GM12891 (cell line): ENCODE results near the gene EDC4.

Experiments used
- DNase-seq: peaks from one replicate; pipeline ENCODE4 v3.0.0; 2011; ENCODE audit warnings: low spot score; ENCODE audit not compliant: insufficient read length
- FAIRE-seq: peaks from 2 replicates; lab custom pipeline; 2011; peaks lifted over from hg19 to GRCh38; lab: Jason Lieb, UNC
- PAX5 ChIP-seq: IDR thresholded peaks from 2 replicates; pipeline ENCODE4 v1.6.1; 2011; ENCODE audit warnings: low read length, moderate library complexity, mild to moderate bottlenecking; ENCODE audit not compliant: insufficient read depth, severe bottlenecking
- POLR2A ChIP-seq: IDR thresholded peaks from 2 replicates; pipeline ENCODE4 v1.6.1; 2011; ENCODE audit warnings: low read depth, low read length, control low read depth
- POLR2AphosphoS5 ChIP-seq: IDR thresholded peaks from 2 replicates; pipeline ENCODE4 v1.6.1; 2011; ENCODE audit warnings: low read depth, low read length, control low read depth
- POU2F2 ChIP-seq: IDR thresholded peaks from 2 replicates; pipeline ENCODE4 v1.6.1; 2011; ENCODE audit warnings: low read depth, mild to moderate bottlenecking, control low read depth, low read length, moderate library complexity
- SPI1 ChIP-seq: IDR thresholded peaks from 2 replicates; pipeline ENCODE4 v1.6.1; 2011; ENCODE audit warnings: low read depth, low read length, control low read depth
- TAF1 ChIP-seq: IDR thresholded peaks from 2 replicates; pipeline ENCODE4 v1.6.1; 2011; ENCODE audit warnings: low read depth, low read length, control low read depth

EDC4 gene

GRCh38 chr16:67882374-67883145, 9.7 kb downstream of the EDC4 start:
- TF ChIP-seq SPI1 (no peak), TAF1 (no peak), POLR2A (no peak), PAX5 (no peak), POLR2AphosphoS5 (no peak), POU2F2 (no peak)
- FAIRE-seq (no peak), DNase-seq (no peak)

- TF ChIP-seq PAX5 = no peak
- no peak for TF ChIP-seq POLR2A
- no peak for TF ChIP-seq POU2F2
- no peak for TF ChIP-seq POLR2AphosphoS5
- TF ChIP-seq SPI1 = no peak
- no peak for TF ChIP-seq TAF1
- DNase-seq (no peak), FAIRE-seq (no peak)
Observed at GRCh38 chr16:67883146-67883871, 10.5 kb downstream of the EDC4 start.

DNA sequence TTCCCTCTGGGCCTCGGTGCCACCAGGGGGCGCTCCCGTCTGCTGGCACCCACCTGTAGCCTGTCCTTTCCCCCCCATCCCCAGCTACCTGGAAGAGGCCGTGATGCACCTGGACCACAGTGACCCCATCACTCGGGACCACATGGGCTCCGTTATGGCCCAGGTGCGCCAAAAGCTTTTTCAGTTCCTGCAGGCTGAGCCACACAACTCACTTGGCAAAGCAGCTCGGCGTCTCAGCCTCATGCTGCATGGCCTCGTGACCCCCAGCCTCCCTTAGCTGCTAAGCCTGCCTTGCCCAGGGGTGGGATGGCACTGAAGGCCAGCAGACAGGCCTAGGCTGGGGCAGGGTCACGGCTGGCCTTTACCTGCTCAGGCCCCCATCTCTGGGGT, 11.0 kb downstream of the EDC4 start:
- FAIRE-seq (peak; percentile 93), DNase-seq (peak; percentile 93)
- TF ChIP-seq POLR2AphosphoS5 (no peak), POLR2A (no peak), PAX5 (no peak), POU2F2 (no peak), SPI1 (no peak), TAF1 (no peak)

DNA sequence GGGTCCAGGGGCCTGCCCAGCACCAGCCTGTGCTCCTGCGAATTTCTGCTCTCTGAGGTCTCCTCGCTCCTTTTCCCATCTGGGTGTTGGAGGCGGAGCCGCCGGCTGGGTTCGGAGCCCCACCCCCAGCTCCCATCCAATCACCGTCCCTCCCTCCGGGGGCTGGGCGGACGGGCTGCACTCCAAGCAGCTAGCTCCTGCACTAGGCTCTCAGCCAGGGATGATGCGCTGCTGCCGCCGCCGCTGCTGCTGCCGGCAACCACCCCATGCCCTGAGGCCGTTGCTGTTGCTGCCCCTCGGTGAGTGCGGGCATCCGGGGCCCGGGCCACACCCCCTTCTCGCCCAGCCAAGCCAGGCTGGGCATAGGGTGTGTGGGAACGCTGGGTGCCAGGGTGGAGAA, 11.8 kb downstream of the EDC4 start, which contains the start of gene NRN1L:
Gene NRN1L (plus strand): TSS at position 202 of the 400 bp plus-strand sequence. CDS start 19 bp downstream, at position 221.
- FAIRE-seq (no peak), DNase-seq (no peak)
- TF ChIP-seq TAF1 = no peak
- TF ChIP-seq POU2F2 = no peak
- no peak for TF ChIP-seq POLR2A
- TF ChIP-seq POLR2AphosphoS5 = no peak
- TF ChIP-seq SPI1 = no peak
- TF ChIP-seq PAX5 = no peak

DNA sequence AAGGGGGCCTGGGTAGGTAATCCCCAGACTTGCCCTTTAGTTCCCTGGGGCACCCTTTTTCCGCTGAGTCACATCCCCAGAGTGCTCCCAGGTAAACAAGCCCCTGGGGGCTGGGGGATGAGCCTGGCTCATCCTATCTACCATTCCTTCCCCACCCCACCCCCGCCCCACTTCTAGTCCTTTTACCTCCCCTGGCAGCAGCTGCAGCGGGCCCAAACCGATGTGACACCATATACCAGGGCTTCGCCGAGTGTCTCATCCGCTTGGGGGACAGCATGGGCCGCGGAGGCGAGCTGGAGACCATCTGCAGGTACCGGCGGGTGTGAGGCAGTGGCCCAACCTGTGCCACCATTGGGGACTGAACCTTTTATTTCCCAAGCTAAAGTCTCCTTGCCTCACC, 12.7 kb downstream of the EDC4 start:
- TF ChIP-seq POLR2A (no peak), SPI1 (no peak), POLR2AphosphoS5 (no peak), TAF1 (no peak), PAX5 (no peak), POU2F2 (no peak)
- FAIRE-seq = no peak
- DNase-seq = no peak

- TF ChIP-seq PAX5 (no peak), TAF1 (no peak), POU2F2 (no peak), POLR2A (no peak)
- no peak for FAIRE-seq
- DNase-seq = no peak
Observed at GRCh38 chr16:67885976-67886375, 13.1 kb downstream of the EDC4 start.

- FAIRE-seq = no peak
- no peak for DNase-seq
- TF ChIP-seq POU2F2 (no peak), SPI1 (no peak), TAF1 (no peak)
Observed at GRCh38 chr16:67886387-67886786, 13.5 kb downstream of the EDC4 start.

- FAIRE-seq (no peak), DNase-seq (no peak)
- no peak for TF ChIP-seq POU2F2
- TF ChIP-seq POLR2A = no peak; the same call in 1 of the 2 replicates
- TF ChIP-seq SPI1 = no peak
- no peak for TF ChIP-seq POLR2AphosphoS5
- TF ChIP-seq PAX5 = no peak
- TF ChIP-seq TAF1 = no peak
Observed at GRCh38 chr16:67888331-67888730, 15.5 kb downstream of the EDC4 start.

- FAIRE-seq (no peak), DNase-seq (no peak)
- TF ChIP-seq SPI1 (no peak), POLR2A (no peak), POU2F2 (no peak), PAX5 (no peak), TAF1 (no peak), POLR2AphosphoS5 (no peak)
Observed at GRCh38 chr16:67892375-67892774, 19.5 kb downstream of the EDC4 start.
